WTC11 (cell line): ENCODE data around the gene PDE6D. TPM values are rescaled to one million over a fixed set of nuclear protein-coding genes. Genes with fewer than 3 reads are reported as not detected.

Experiments used
- CREB1 ChIP-seq: sonication (generic); formaldehyde crosslinking; IDR thresholded peaks from 2 replicates; pipeline ENCODE4 v1.8.0; 2023; ENCODE audit warnings: mild to moderate bottlenecking, missing genetic modification reagents
- CREM ChIP-seq: sonication (generic); formaldehyde crosslinking; IDR thresholded peaks from 2 replicates; pipeline ENCODE4 v1.8.1; 2022; ENCODE audit warnings: mild to moderate bottlenecking, missing genetic modification reagents, moderate library complexity
- EMX1 ChIP-seq: fragments of 250-450 bp; sonication (Bioruptor Pico); IDR thresholded peaks from 2 replicates; pipeline ENCODE4 v1.8.0; 2021; ENCODE audit warnings: mild to moderate bottlenecking
- FOXK1 ChIP-seq: sonication (generic); formaldehyde crosslinking; IDR thresholded peaks from 2 replicates; pipeline ENCODE4 v1.8.0; 2022; ENCODE audit warnings: mild to moderate bottlenecking, moderate library complexity, missing genetic modification reagents
- GTF2I ChIP-seq: fragments of 250-450 bp; sonication (Bioruptor Pico); conservative IDR thresholded peaks from 2 replicates; pipeline ENCODE4 v1.4.0; 2021; ENCODE audit warnings: mild to moderate bottlenecking
- JAZF1 ChIP-seq: fragments of 250-450 bp; sonication (Bioruptor Pico); IDR thresholded peaks from 2 replicates; pipeline ENCODE4 v1.9.0; 2021; ENCODE audit warnings: moderate library complexity, mild to moderate bottlenecking, inconsistent platforms
- JUN ChIP-seq: sonication (generic); formaldehyde crosslinking; IDR thresholded peaks from 2 replicates; pipeline ENCODE4 v1.8.0; 2023; ENCODE audit warnings: mild to moderate bottlenecking, missing genetic modification reagents
- NR3C1 ChIP-seq: sonication (generic); formaldehyde crosslinking; conservative IDR thresholded peaks from 2 replicates; pipeline ENCODE4 v1.8.1; 2023; ENCODE audit warnings: low read depth, mild to moderate bottlenecking, missing genetic modification reagents
- PRRX2 ChIP-seq: fragments of 250-450 bp; sonication (Bioruptor Pico); IDR thresholded peaks from 2 replicates; pipeline ENCODE4 v1.8.0; 2021; ENCODE audit warnings: mild to moderate bottlenecking
- SOX15 ChIP-seq: fragments of 250-450 bp; sonication (Bioruptor Pico); IDR thresholded peaks from 2 replicates; pipeline ENCODE4 v1.9.0; 2021; ENCODE audit warnings: mild to moderate bottlenecking
- TCF7 ChIP-seq: sonication (generic); formaldehyde crosslinking; IDR thresholded peaks from 2 replicates; pipeline ENCODE4 v1.8.0; 2022; ENCODE audit warnings: mild to moderate bottlenecking, low read depth, missing genetic modification reagents, moderate library complexity
- ZNF138 ChIP-seq: sonication (generic); formaldehyde crosslinking; conservative IDR thresholded peaks from 2 replicates; pipeline ENCODE4 v1.8.1; 2022; ENCODE audit warnings: mild to moderate bottlenecking, moderate library complexity, missing genetic modification reagents
- ZNF317 ChIP-seq: sonication (generic); formaldehyde crosslinking; IDR thresholded peaks from 2 replicates; pipeline ENCODE4 v1.8.1; 2023; ENCODE audit warnings: low read depth, mild to moderate bottlenecking, moderate library complexity, missing genetic modification reagents, borderline replicate concordance
- ZNF671 ChIP-seq: fragments of 250-450 bp; sonication (Bioruptor Pico); IDR thresholded peaks from 2 replicates; pipeline ENCODE4 v1.8.0; 2021; ENCODE audit warnings: mild to moderate bottlenecking
- total RNA-seq: library from RNA; stranded (reverse); gene quantifications from 3 replicates; pipeline ENCODE4 v1.2.3, GENCODE V29; 2021
- TF ChIP-seq, protein P1 (sequence below): sonication (generic); formaldehyde crosslinking; IDR thresholded peaks from 2 replicates; pipeline ENCODE4 v1.8.1; 2023; ENCODE audit warnings: mild to moderate bottlenecking, missing genetic modification reagents, moderate library complexity
- TF ChIP-seq, protein P2 (sequence below): fragments of 250-450 bp; sonication (Bioruptor Pico); IDR thresholded peaks from 2 replicates; pipeline ENCODE4 v1.9.0; 2021; ENCODE audit warnings: moderate library complexity, mild to moderate bottlenecking, inconsistent platforms, borderline replicate concordance
- TF ChIP-seq, protein P3 (sequence below): sonication (generic); formaldehyde crosslinking; IDR thresholded peaks from 2 replicates; pipeline ENCODE4 v1.8.0; 2023; ENCODE audit warnings: missing genetic modification reagents
- TF ChIP-seq, protein P4 (sequence below): sonication (generic); formaldehyde crosslinking; IDR thresholded peaks from 2 replicates; pipeline ENCODE4 v1.8.1; 2022; ENCODE audit warnings: mild to moderate bottlenecking, missing genetic modification reagents, moderate library complexity, borderline replicate concordance
- TF ChIP-seq, protein P5 (sequence below): sonication (generic); formaldehyde crosslinking; IDR thresholded peaks from 2 replicates; pipeline ENCODE4 v1.8.0; 2022; ENCODE audit warnings: mild to moderate bottlenecking, missing genetic modification reagents
- TF ChIP-seq, protein P6 (sequence below): fragments of 250-450 bp; sonication (Bioruptor Pico); IDR thresholded peaks from 2 replicates; pipeline ENCODE4 v2.1.2; 2022; ENCODE audit warnings: mild to moderate bottlenecking, moderate library complexity

The PDE6D gene
- total RNA-seq, 1 experiment from 2014 or later = 30.2 TPM

DNA sequence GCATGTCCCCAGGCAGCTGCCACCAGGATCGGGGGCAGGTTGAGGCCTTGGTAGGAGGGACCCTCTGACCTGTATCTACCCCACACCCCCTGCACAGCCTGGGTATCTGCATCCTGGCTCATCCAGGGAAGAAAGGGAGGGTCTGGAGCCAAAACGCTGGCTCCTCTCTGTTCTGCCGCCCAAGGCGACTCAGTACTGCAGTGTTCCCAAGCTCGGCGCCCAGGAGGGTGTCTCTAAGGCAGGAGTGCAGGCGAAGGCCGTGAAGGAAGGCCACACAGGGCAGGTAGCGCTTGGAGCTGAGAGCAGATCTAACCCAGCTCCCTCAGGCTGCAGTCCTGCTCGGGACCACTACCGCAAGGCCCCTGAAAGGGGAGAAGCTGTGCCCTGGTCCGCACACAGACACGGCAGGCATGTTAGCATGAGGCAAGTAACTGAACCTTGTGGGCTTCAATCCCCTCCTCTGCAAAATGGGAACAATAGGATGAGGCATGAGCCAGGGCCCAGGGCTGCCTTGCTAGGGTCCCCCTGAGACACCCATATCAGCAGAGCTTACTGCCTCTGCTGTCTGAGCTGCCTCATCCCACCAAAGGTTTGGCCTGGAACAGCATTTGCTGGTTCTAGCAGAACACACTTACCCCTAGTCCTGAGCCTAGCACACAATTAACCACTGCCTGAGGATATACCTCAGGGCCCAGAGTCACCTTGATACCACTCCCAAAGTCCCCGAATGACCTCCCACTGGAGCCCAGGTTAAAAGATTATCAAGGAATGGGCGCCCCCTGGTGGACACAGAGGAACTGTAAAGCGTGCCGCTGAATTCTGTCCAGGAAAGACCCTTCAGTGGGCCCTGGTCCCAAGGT, 66.2 kb downstream of the PDE6D start (continued):
- TF ChIP-seq PRRX2 (CRISPR knock-in tag) = peak; percentile 93; the same call in 1 of the 2 replicates
- TF ChIP-seq FOXK1 = no peak
- peak; percentile 11 for TF ChIP-seq CREM (CRISPR knock-in tag)
- TF ChIP-seq, protein P1, sequence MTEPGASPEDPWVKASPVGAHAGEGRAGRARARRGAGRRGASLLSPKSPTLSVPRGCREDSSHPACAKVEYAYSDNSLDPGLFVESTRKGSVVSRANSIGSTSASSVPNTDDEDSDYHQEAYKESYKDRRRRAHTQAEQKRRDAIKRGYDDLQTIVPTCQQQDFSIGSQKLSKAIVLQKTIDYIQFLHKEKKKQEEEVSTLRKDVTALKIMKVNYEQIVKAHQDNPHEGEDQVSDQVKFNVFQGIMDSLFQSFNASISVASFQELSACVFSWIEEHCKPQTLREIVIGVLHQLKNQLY = 0 out of 2 replicates have a peak, but pooled peaks have one; percentile 48
- no peak for TF ChIP-seq SOX15 (CRISPR knock-in tag)
- TF ChIP-seq NR3C1 = no peak
- TF ChIP-seq, protein P2, sequence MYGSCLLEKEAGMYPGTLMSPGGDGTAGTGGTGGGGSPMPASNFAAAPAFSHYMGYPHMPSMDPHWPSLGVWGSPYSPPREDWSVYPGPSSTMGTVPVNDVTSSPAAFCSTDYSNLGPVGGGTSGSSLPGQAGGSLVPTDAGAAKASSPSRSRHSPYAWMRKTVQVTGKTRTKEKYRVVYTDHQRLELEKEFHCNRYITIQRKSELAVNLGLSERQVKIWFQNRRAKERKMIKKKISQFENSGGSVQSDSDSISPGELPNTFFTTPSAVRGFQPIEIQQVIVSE (CRISPR knock-in tag) = no peak
- TF ChIP-seq, protein P3, sequence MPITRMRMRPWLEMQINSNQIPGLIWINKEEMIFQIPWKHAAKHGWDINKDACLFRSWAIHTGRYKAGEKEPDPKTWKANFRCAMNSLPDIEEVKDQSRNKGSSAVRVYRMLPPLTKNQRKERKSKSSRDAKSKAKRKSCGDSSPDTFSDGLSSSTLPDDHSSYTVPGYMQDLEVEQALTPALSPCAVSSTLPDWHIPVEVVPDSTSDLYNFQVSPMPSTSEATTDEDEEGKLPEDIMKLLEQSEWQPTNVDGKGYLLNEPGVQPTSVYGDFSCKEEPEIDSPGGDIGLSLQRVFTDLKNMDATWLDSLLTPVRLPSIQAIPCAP (CRISPR knock-in tag) = no peak
- TF ChIP-seq, protein P4, sequence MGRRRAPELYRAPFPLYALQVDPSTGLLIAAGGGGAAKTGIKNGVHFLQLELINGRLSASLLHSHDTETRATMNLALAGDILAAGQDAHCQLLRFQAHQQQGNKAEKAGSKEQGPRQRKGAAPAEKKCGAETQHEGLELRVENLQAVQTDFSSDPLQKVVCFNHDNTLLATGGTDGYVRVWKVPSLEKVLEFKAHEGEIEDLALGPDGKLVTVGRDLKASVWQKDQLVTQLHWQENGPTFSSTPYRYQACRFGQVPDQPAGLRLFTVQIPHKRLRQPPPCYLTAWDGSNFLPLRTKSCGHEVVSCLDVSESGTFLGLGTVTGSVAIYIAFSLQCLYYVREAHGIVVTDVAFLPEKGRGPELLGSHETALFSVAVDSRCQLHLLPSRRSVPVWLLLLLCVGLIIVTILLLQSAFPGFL (CRISPR knock-in tag) = peak; percentile 85
- no peak for TF ChIP-seq JAZF1
- TF ChIP-seq, protein P5, sequence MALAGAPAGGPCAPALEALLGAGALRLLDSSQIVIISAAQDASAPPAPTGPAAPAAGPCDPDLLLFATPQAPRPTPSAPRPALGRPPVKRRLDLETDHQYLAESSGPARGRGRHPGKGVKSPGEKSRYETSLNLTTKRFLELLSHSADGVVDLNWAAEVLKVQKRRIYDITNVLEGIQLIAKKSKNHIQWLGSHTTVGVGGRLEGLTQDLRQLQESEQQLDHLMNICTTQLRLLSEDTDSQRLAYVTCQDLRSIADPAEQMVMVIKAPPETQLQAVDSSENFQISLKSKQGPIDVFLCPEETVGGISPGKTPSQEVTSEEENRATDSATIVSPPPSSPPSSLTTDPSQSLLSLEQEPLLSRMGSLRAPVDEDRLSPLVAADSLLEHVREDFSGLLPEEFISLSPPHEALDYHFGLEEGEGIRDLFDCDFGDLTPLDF = no peak
- no peak for TF ChIP-seq ZNF317 (CRISPR knock-in tag)
- TF ChIP-seq, protein P6, sequence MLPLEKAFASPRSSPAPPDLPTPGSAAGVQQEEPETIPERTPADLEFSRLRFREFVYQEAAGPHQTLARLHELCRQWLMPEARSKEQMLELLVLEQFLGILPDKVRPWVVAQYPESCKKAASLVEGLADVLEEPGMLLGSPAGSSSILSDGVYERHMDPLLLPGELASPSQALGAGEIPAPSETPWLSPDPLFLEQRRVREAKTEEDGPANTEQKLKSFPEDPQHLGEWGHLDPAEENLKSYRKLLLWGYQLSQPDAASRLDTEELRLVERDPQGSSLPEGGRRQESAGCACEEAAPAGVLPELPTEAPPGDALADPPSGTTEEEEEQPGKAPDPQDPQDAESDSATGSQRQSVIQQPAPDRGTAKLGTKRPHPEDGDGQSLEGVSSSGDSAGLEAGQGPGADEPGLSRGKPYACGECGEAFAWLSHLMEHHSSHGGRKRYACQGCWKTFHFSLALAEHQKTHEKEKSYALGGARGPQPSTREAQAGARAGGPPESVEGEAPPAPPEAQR (CRISPR knock-in tag) = no peak
- TF ChIP-seq EMX1 = no peak; the same call in 1 of the 2 replicates
- no peak for TF ChIP-seq ZNF671 (CRISPR knock-in tag)
- peak; percentile 85 for TF ChIP-seq GTF2I
- TF ChIP-seq CREB1 (CRISPR knock-in tag) = no peak
- no peak; the same call in 1 of the 2 replicates for TF ChIP-seq ZNF138
- TF ChIP-seq JUN (CRISPR knock-in tag) = no peak; the same call in none of the 2 replicates
- TF ChIP-seq TCF7 (CRISPR knock-in tag) = no peak
